ENCODE data around the gene CCDC197.

DNA sequence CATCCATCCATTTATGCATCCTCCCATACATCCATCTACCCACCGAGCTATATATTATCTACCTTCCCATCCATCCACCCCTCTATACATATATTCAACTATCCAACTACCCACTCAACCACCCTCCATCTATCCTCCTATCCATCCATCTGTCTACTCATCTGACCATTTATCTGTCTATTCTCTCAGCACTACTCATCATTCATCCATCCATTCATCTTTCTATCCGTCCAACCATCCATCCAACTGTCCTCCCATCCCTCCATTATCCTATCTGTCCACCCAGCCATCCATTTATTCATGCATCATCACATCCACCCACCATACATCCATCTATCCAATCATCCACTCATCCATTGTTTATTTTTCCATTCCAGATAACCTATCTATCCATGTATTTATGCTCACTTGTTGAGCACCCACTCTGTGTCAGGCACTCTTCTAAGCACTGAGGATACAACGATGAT is 32.2 kb upstream of the CCDC197 start:
- TF ChIP-seq CTCF (IDR thresholded peaks at IDR 0.05; ENCODE audit: low read depth, low read length) (no peak), EZH2phosphoT487 (IDR thresholded peaks at IDR 0.05; ENCODE audit: low read depth) (no peak)
